Uterus (tissue), 2 donors: ENCODE data around the gene ITGB8.

Experiments
- CTCF ChIP-seq, 4 experiments: fragments of 200-600 bp in 2 of 4; fragments of 450-650 bp in 2 of 4; sonication (generic) in 2 of 4; IDR thresholded peaks; one replicate each; pipeline ENCODE4 v1.5.1; 2016 to 2019; ENCODE audit warnings: antibody characterized with exemption in 4 of 4, mild to moderate bottlenecking in 2 of 4, moderate library complexity in 1 of 4
- POLR2A ChIP-seq, 2 donors: fragments of 450-650 bp; IDR thresholded peaks; one replicate each; pipeline ENCODE4 v1.6.1; 2016; ENCODE audit warnings: antibody characterized with exemption in 2 of 2, mild to moderate bottlenecking in 1 of 2, moderate library complexity in 1 of 2

- no peak for TF ChIP-seq CTCF (IDR thresholded peaks at IDR 0.05)
- no peak for TF ChIP-seq POLR2A (IDR thresholded peaks at IDR 0.05)
These were observed 10.1 kb downstream of the ITGB8 start for GRCh38 chr7:20340839-20341238.
